ENCODE measurements around the gene RAB3C. TPM values are rescaled to one million over a fixed set of nuclear protein-coding genes. Genes with fewer than 3 reads are reported as not detected.

Gene RAB3C
- total RNA-seq, 4 donors from 2014 or later, result 0.33 to 3.4 (median 1.4) TPM

GRCh38 chr5:58745350-58745749 is 162.5 kb downstream of the RAB3C start:
- TF ChIP-seq, protein P1, sequence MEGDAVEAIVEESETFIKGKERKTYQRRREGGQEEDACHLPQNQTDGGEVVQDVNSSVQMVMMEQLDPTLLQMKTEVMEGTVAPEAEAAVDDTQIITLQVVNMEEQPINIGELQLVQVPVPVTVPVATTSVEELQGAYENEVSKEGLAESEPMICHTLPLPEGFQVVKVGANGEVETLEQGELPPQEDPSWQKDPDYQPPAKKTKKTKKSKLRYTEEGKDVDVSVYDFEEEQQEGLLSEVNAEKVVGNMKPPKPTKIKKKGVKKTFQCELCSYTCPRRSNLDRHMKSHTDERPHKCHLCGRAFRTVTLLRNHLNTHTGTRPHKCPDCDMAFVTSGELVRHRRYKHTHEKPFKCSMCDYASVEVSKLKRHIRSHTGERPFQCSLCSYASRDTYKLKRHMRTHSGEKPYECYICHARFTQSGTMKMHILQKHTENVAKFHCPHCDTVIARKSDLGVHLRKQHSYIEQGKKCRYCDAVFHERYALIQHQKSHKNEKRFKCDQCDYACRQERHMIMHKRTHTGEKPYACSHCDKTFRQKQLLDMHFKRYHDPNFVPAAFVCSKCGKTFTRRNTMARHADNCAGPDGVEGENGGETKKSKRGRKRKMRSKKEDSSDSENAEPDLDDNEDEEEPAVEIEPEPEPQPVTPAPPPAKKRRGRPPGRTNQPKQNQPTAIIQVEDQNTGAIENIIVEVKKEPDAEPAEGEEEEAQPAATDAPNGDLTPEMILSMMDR (IDR thresholded peaks at IDR 0.05; ENCODE audit: low read depth), result no peak

- TF ChIP-seq, protein P1 (IDR thresholded peaks at IDR 0.05; ENCODE audit: low read depth), result no peak
Measured at GRCh38 chr5:58746321-58746720, 163.4 kb downstream of the RAB3C start.

DNA sequence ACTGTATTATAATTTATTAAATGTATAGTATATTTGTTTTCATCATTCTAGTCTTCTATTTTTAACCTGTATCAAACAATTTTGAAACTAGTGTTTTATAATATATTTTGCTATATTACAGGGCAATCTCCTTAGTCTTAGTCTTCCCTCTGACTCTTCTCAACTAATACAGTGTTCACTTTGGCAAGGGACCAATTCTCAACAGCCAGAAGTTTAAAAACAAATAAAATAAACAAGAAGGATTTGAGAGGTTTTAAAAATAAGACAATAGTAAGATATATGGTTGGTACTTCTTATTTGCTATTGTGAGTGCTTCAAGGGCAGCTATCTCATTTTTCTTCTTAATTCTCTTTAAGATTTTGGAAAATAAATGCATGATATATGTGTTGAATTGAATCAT is 167.2 kb downstream of the RAB3C start:
- TF ChIP-seq, protein P1 (IDR thresholded peaks at IDR 0.05; ENCODE audit: low read depth), result no peak

DNA sequence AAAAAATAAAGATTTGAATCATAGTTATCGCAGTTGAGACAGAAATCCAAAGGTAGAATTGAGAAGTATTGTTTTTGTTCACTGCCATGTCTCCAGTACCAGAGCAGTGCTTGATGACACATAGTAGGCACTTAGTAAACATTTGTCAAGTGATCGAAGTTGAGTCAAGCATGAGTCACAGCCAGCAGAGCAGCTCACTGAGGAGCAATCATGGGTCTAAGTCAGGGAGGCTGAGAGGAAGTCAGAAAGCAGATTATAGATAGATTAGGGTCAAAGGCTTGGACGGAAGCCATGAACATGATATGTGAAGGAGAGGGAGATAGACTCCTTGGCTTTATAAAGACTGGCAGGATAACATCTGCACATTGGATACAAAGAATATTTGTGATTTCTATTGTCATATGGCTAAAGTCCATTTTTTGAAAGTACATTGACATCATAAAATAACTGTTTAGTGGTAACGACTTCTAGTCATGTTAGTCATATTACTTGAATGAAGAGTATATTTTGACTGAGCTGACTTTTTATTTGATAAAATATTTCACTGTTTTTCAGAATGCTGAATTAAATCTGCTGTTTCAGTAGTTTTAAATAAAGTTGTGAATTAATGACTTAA is 168.5 kb downstream of the RAB3C start:
- TF ChIP-seq, protein P1 (IDR thresholded peaks at IDR 0.05; ENCODE audit: low read depth), result no peak

DNA sequence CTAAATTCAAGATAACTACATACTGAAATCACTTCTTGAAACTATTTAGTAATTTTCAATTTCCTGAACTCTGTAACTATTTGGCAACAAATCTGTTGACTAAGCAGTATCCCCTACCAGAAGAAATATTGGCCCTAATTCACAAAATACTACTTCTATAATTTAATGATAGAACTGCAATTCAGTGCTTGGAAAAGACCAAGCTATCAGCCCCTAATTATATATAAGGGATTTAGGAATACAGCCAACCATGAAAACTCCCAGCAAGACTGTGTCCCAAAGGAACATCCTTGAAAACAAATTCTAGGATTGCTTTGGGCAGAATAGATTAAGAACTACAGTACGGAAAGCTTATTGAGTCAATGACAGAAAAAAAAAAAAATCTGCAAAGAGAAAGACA is 169.2 kb downstream of the RAB3C start:
- TF ChIP-seq, protein P1 (IDR thresholded peaks at IDR 0.05; ENCODE audit: low read depth), result no peak

- TF ChIP-seq, protein P1 (IDR thresholded peaks at IDR 0.05; ENCODE audit: low read depth), result no peak
Measured at GRCh38 chr5:58753446-58753845, 170.6 kb downstream of the RAB3C start.

DNA sequence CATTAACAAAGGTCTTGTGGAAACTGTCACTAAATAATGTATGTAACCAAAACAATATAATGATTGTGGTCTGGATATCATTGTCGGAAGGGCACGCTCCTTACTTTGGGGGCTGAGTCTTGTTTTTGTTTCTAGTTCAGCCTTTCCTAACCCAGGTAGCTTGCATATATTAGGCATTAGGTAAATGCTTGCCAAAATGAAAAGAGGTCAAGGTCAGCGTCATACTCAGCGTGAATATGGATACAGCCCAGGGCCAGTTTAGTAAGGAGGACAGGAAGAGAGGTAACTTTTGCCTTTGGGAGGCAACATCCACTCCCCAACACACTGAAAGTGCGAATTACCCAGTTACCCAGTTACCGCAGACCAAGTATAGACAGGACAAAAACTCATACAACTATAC is 171.4 kb downstream of the RAB3C start:
- TF ChIP-seq, protein P1 (IDR thresholded peaks at IDR 0.05; ENCODE audit: low read depth), result no peak
